Neural cell (in vitro differentiated cells): Measurements from ENCODE around the gene SLC31A1. TPM values are rescaled to one million over a fixed set of nuclear protein-coding genes. Genes with fewer than 3 reads are reported as not detected.

Experiments
- H2AFZ ChIP-seq: fragments of 200-600, 300-800 bp; sonication (generic), shearing (Covaris generic); 2 replicates; pipeline ENCODE4 v1.6.0; 2014; ENCODE audit warnings: low read depth, mild to moderate bottlenecking, antibody characterized with exemption, low read length, moderate library complexity
- H3F3A ChIP-seq: fragments of 200-600 bp; shearing (Covaris generic); 2 replicates; pipeline ENCODE4 v1.6.1; 2016; ENCODE audit warnings: mild to moderate bottlenecking, moderate library complexity, mixed read lengths, antibody characterized with exemption, low read length; ENCODE audit not compliant: insufficient read depth, poor library complexity, severe bottlenecking
- H3K27ac ChIP-seq: fragments of 200-600, 300-800 bp; sonication (generic), shearing (Covaris generic); 2 replicates; pipeline ENCODE4 v1.5.1; 2014; ENCODE audit warnings: mild to moderate bottlenecking, low read length, moderate library complexity
- H3K27me3 ChIP-seq: fragments of 300-800, 200-600 bp; sonication (generic), shearing (Covaris generic); 2 replicates; pipeline ENCODE4 v1.6.0; 2014; ENCODE audit warnings: mild to moderate bottlenecking, low read depth, low read length, moderate library complexity; ENCODE audit not compliant: insufficient read depth
- H3K36me3 ChIP-seq: fragments of 300-800, 200-600 bp; sonication (generic), shearing (Covaris generic); 2 replicates; pipeline ENCODE4 v1.5.1; 2014; ENCODE audit warnings: mild to moderate bottlenecking, antibody characterized with exemption, low read length, moderate library complexity; ENCODE audit not compliant: insufficient read depth
- H3K4me2 ChIP-seq: fragments of 300-800, 200-600 bp; sonication (generic), shearing (Covaris generic); 2 replicates; pipeline ENCODE4 v1.6.0; 2014; ENCODE audit warnings: mild to moderate bottlenecking, low read length
- H3K4me3 ChIP-seq: fragments of 300-800, 200-600 bp; sonication (generic), shearing (Covaris generic); 2 replicates; pipeline ENCODE4 v1.5.1; 2014; ENCODE audit warnings: mild to moderate bottlenecking, low read length, moderate library complexity
- H3K79me2 ChIP-seq: fragments of 200-600 bp; shearing (Covaris generic); replicated peaks from 2 replicates; pipeline ENCODE4 v1.6.0; 2014; ENCODE audit warnings: mild to moderate bottlenecking, low read length, moderate library complexity; ENCODE audit not compliant: insufficient read depth
- H3K9ac ChIP-seq: fragments of 300-800, 200-600 bp; sonication (generic), shearing (Covaris generic); 2 replicates; pipeline ENCODE4 v1.6.1; 2016; ENCODE audit warnings: mild to moderate bottlenecking, low read length, mixed read lengths
- H3K9me2 ChIP-seq: fragments of 200-600 bp; shearing (Covaris generic); 2 replicates; pipeline ENCODE4 v1.6.1; 2016; ENCODE audit warnings: mild to moderate bottlenecking, low read length, mixed read lengths; ENCODE audit not compliant: insufficient read depth
- H3K9me3 ChIP-seq: fragments of 200-600, 300-800 bp; sonication (generic), shearing (Covaris generic); 2 replicates; pipeline ENCODE4 v1.6.1; 2016; ENCODE audit warnings: mild to moderate bottlenecking, mixed run types, low read length, moderate library complexity, mixed read lengths
- H4K20me1 ChIP-seq: fragments of 200-600 bp; shearing (Covaris generic); 2 replicates; pipeline ENCODE4 v1.6.1; 2016; ENCODE audit warnings: mild to moderate bottlenecking, mixed run types; ENCODE audit not compliant: insufficient read depth
- CTCF ChIP-seq: fragments of 450-650 bp; IDR thresholded peaks from 2 replicates; pipeline ENCODE4 v1.5.1; 2014; ENCODE audit warnings: antibody characterized with exemption, mild to moderate bottlenecking, moderate library complexity; ENCODE audit not compliant: poor library complexity, severe bottlenecking
- EP300 ChIP-seq: fragments of 450-650 bp; conservative IDR thresholded peaks from 2 replicates; pipeline ENCODE4 v1.6.1; 2014; ENCODE audit warnings: antibody characterized with exemption, mild to moderate bottlenecking, moderate library complexity; ENCODE audit not compliant: poor library complexity, severe bottlenecking
- EZH2 ChIP-seq: fragments of 200-600, 300-800 bp; shearing (Covaris generic), sonication (generic); IDR thresholded peaks from 2 replicates; pipeline ENCODE4 v1.6.1; 2014; ENCODE audit warnings: antibody characterized with exemption, low read length, borderline replicate concordance, mild to moderate bottlenecking; ENCODE audit not compliant: insufficient read depth, poor library complexity, severe bottlenecking
- MXI1 ChIP-seq: fragments of 450-650 bp; conservative IDR thresholded peaks from 2 replicates; pipeline ENCODE4 v1.6.1; 2014; ENCODE audit warnings: antibody characterized with exemption, mild to moderate bottlenecking; ENCODE audit not compliant: poor library complexity, severe bottlenecking
- POLR2AphosphoS5 ChIP-seq: IDR thresholded peaks from 2 replicates; pipeline ENCODE4 v1.6.1; 2012
- RAD21 ChIP-seq: fragments of 450-650 bp; conservative IDR thresholded peaks from 2 replicates; pipeline ENCODE4 v1.6.1; 2014; ENCODE audit warnings: antibody characterized with exemption, mild to moderate bottlenecking, moderate library complexity
- REST ChIP-seq: IDR thresholded peaks from 2 replicates; pipeline ENCODE4 v1.6.1; 2012; ENCODE audit warnings: borderline replicate concordance
- SMC3 ChIP-seq: fragments of 450-650 bp; conservative IDR thresholded peaks from 2 replicates; pipeline ENCODE4 v1.6.1; 2014; ENCODE audit warnings: antibody characterized with exemption, mild to moderate bottlenecking, moderate library complexity; ENCODE audit not compliant: poor library complexity
- TAF1 ChIP-seq: IDR thresholded peaks from 2 replicates; pipeline ENCODE4 v1.6.1; 2012; ENCODE audit warnings: low read depth
- polyA minus RNA-seq: library from RNA; depleted of rRNA, polyadenylated mRNA; stranded (reverse); fragments of >200 nt; gene quantifications from 2 replicates; pipeline ENCODE4 v1.2.3, GENCODE V29; 2014
- polyA plus RNA-seq: library from polyadenylated mRNA; depleted of rRNA; stranded (reverse); fragments of >200 nt; gene quantifications from 2 replicates; pipeline ENCODE4 v1.2.3, GENCODE V29; 2014

Gene SLC31A1
- 7.0 and 7.4 TPM in 2 replicates for polyA plus RNA-seq
- 8.0 and 10.1 TPM in 2 replicates for polyA minus RNA-seq

- Histone ChIP-seq H3K36me3 (peaks cover 7% of the 10 kb centered on the region), H3K4me3 (peak within 1 kb of the TSS; percentile 83), H2AFZ (peak within 1 kb of the TSS; percentile 96), H3K9me2 (no peaks in the 10 kb centered on the region), H3K27ac (peak within 1 kb of the TSS; percentile 84), H4K20me1 (no peaks in the 10 kb centered on the region), H3K9me3 (no peaks in the 10 kb centered on the region), H3K27me3 (no peaks in the 10 kb centered on the region), H3F3A (no peaks in the 10 kb centered on the region), H3K9ac (peak within 1 kb of the TSS; percentile 75), H3K4me2 (peak within 1 kb of the TSS; percentile 84), H3K79me2 (peaks cover 34% of the 10 kb centered on the region)
- TF ChIP-seq POLR2AphosphoS5 = peak; percentile 84
- peak; percentile 41 for TF ChIP-seq EP300
- peak; percentile 76 for TF ChIP-seq MXI1
- TF ChIP-seq REST = peak; percentile 79
- TF ChIP-seq RAD21 = no peak
- no peak for TF ChIP-seq CTCF
- peak; percentile 18 for TF ChIP-seq SMC3
- peak; percentile 97 for TF ChIP-seq TAF1
Observed at GRCh38 chr9:113221003-113221799, at the start of gene SLC31A1, which contains the start of gene FKBP15. SLC31A1 (plus strand) TSS chr9:113221544; CDS start chr9:113256149, 34,605 bp downstream. FKBP15 (minus strand) TSS chr9:113221277; CDS start chr9:113221243, 34 bp downstream.

- no peak for TF ChIP-seq EZH2
- no peak for TF ChIP-seq REST
- no peak for TF ChIP-seq TAF1
- no peak for TF ChIP-seq EP300
- TF ChIP-seq MXI1 = no peak
- no peak for TF ChIP-seq SMC3
- TF ChIP-seq RAD21 = no peak
- no peak for TF ChIP-seq CTCF
- TF ChIP-seq POLR2AphosphoS5 = no peak
- Histone ChIP-seq H3K4me3 (no peak overlapping the region), H3K36me3 (peaks cover 24% of the 10 kb centered on the region), H3K9ac (no peak overlapping the region), H3K79me2 (no peaks in the 10 kb centered on the region), H3K4me2 (no peak overlapping the region), H3K9me3 (no peaks in the 10 kb centered on the region), H2AFZ (no peak overlapping the region), H3K9me2 (no peaks in the 10 kb centered on the region), H3K27ac (no peak overlapping the region), H3F3A (no peaks in the 10 kb centered on the region), H3K27me3 (no peaks in the 10 kb centered on the region), H4K20me1 (no peaks in the 10 kb centered on the region)
Observed at GRCh38 chr9:113173341-113173740, 48.0 kb upstream of the SLC31A1 start.
